ENCODE measurements around the gene PTPRC. TPM values are rescaled to one million over a fixed set of nuclear protein-coding genes. Genes with fewer than 3 reads are reported as not detected.

The PTPRC gene
- total RNA-seq, 1 experiment from 2014 or later, result not detected

DNA sequence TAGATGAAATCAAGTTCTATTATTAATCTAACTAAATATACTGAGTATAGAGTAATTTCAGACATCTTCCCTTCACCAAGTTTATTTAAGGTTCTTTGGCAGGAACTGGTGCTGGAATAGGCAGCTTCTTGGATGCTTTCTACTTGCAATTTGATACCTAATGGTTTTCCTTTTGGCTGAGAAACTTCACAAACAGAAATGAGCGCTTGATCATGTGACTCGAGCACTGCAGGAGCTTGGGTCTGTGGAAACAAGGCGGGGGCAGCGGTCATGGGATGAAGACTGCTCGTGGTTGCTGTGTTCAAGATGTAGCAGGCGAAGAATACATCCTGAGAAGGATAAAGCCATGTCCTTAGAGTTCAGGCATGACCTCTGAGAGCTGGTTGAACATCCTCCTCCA is 136.8 kb downstream of the PTPRC start:
- no peaks in the 10 kb centered on the region for H3K27me3 ChIP-seq (replicated peaks; ENCODE audit: insufficient read depth, low read depth, low read length, poor library complexity)
- H3K4me3 ChIP-seq (ENCODE audit: low read depth, low read length, poor library complexity, severe bottlenecking), result no peak overlapping the region
- ChIA-PET CTCF (interaction anchor here (0.6 kb wide), 1 partner anchor 1175 kb away, joined by 3 read pairs; no protein-coding TSS in a partner anchor), POLR2A (ENCODE audit: low non-redundant PET) (interaction anchor here (0.6 kb wide), 1 partner anchor 234 kb away, joined by 4 read pairs; no protein-coding TSS in a partner anchor)
- H3K36me3 ChIP-seq (ENCODE audit: insufficient read depth, low read length, poor library complexity, severe bottlenecking), result no peaks in the 10 kb centered on the region
- DNase-seq (ENCODE audit: low spot score), result no peak
- no peaks in the 10 kb centered on the region for H3K9me3 ChIP-seq (ENCODE audit: low read depth, low read length, poor library complexity, severe bottlenecking)
- no peak for TF ChIP-seq EZH2 (IDR thresholded peaks at IDR 0.05; ENCODE audit: borderline replicate concordance, low read depth, low read length, poor library complexity, severe bottlenecking)
- BruUV-seq (replicated peaks), result no TSS peak
- H3K27ac ChIP-seq (ENCODE audit: low read depth, low read length, poor library complexity, severe bottlenecking), result no peak overlapping the region
- intact Hi-C loops (cut with micrococcal nuclease; ENCODE audit: unreplicated experiment), result loop anchor here (10.0 kb wide), 2 partner anchors 119 to 469 kb away; no protein-coding TSS in a partner anchor
- peaks cover 27% of the 10 kb centered on the region for H3K4me1 ChIP-seq (ENCODE audit: insufficient read depth, low read length, poor library complexity, severe bottlenecking)

DNA sequence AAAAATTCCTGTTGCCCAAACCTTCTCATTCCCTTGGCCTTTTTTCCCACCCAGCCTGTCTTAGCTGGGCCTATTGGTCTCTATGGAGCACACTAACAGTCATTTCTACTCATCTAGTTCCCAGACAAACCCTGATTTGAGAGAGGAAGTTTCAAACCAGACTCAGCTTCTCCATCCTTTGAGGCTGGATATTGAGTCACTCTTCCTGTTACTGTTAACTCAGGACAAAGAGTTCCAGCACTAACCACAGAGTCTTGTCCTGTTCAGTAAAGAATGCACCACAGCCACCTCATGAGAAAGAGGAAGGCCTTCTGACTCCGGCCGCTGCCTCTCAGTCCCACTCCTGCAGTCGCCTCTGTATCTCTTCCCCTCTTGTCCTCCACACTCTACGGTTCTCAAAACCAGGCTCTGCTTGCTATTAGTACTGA is 137.8 kb downstream of the PTPRC start:
- Histone ChIP-seq H3K9me3 (ENCODE audit: low read depth, low read length, poor library complexity, severe bottlenecking) (no peaks in the 10 kb centered on the region), H3K4me3 (ENCODE audit: low read depth, low read length, poor library complexity, severe bottlenecking) (no peak overlapping the region), H3K27ac (ENCODE audit: low read depth, low read length, poor library complexity, severe bottlenecking) (no peak overlapping the region), H3K27me3 (replicated peaks; ENCODE audit: insufficient read depth, low read depth, low read length, poor library complexity) (no peaks in the 10 kb centered on the region), H3K4me1 (ENCODE audit: insufficient read depth, low read length, poor library complexity, severe bottlenecking) (peaks cover 17% of the 10 kb centered on the region), H3K36me3 (ENCODE audit: insufficient read depth, low read length, poor library complexity, severe bottlenecking) (no peaks in the 10 kb centered on the region)
- TF ChIP-seq, protein P1, sequence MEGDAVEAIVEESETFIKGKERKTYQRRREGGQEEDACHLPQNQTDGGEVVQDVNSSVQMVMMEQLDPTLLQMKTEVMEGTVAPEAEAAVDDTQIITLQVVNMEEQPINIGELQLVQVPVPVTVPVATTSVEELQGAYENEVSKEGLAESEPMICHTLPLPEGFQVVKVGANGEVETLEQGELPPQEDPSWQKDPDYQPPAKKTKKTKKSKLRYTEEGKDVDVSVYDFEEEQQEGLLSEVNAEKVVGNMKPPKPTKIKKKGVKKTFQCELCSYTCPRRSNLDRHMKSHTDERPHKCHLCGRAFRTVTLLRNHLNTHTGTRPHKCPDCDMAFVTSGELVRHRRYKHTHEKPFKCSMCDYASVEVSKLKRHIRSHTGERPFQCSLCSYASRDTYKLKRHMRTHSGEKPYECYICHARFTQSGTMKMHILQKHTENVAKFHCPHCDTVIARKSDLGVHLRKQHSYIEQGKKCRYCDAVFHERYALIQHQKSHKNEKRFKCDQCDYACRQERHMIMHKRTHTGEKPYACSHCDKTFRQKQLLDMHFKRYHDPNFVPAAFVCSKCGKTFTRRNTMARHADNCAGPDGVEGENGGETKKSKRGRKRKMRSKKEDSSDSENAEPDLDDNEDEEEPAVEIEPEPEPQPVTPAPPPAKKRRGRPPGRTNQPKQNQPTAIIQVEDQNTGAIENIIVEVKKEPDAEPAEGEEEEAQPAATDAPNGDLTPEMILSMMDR (conservative IDR thresholded peaks at IDR 0.05; ENCODE audit: low read depth, low read length), result no peak
- no peak for TF ChIP-seq EZH2 (IDR thresholded peaks at IDR 0.05; ENCODE audit: borderline replicate concordance, low read depth, low read length, poor library complexity, severe bottlenecking)
- no TSS peak for BruUV-seq (replicated peaks)
- ChIA-PET POLR2A (ENCODE audit: low non-redundant PET) (interaction anchor here (0.9 kb wide), 1 partner anchor 161 kb away, joined by 4 read pairs; no protein-coding TSS in a partner anchor), CTCF (no interaction called here)
- no peak for DNase-seq (ENCODE audit: low spot score)
- intact Hi-C loops (cut with micrococcal nuclease; ENCODE audit: unreplicated experiment), result loop anchor here (10.0 kb wide), 2 partner anchors 118 to 468 kb away; no protein-coding TSS in a partner anchor

DNA sequence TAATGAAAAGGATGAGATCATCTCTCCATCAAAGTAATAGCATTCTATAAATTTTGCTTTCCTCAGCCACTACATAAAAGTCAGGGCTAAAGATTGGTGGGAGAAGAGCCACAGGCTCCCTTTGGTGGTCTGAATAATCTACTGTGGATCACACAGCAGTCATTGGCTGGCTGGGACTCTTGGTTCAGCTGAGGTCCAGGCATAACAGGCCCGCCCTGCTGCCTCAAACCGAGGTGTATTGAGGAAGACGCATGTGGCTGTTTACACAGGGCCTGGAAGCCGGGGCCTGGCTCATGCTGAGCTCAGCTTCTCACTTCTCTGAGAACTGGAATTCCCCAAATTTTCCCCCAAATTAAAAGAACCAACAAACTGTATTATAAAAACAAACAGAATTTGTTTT is 139.2 kb downstream of the PTPRC start:
- POLR2A ChIA-PET (ENCODE audit: low non-redundant PET), result no interaction called here
- no peak overlapping the region for H3K27ac ChIP-seq (ENCODE audit: low read depth, low read length, poor library complexity, severe bottlenecking)
- BruUV-seq (replicated peaks), result no TSS peak
- no peaks in the 10 kb centered on the region for H3K27me3 ChIP-seq (replicated peaks; ENCODE audit: insufficient read depth, low read depth, low read length, poor library complexity)
- intact Hi-C loops (cut with micrococcal nuclease; ENCODE audit: unreplicated experiment), result loop anchor here (10.0 kb wide), 2 partner anchors 117 to 467 kb away; no protein-coding TSS in a partner anchor
- no peak for DNase-seq (ENCODE audit: low spot score)
- no peaks in the 10 kb centered on the region for H3K9me3 ChIP-seq (ENCODE audit: low read depth, low read length, poor library complexity, severe bottlenecking)
- H3K36me3 ChIP-seq (ENCODE audit: insufficient read depth, low read length, poor library complexity, severe bottlenecking), result no peaks in the 10 kb centered on the region
- CTCF ChIA-PET, result no interaction called here
- peaks cover 7% of the 10 kb centered on the region for H3K4me1 ChIP-seq (ENCODE audit: insufficient read depth, low read length, poor library complexity, severe bottlenecking)
- no peak overlapping the region for H3K4me3 ChIP-seq (ENCODE audit: low read depth, low read length, poor library complexity, severe bottlenecking)
- TF ChIP-seq EZH2 (IDR thresholded peaks at IDR 0.05; ENCODE audit: borderline replicate concordance, low read depth, low read length, poor library complexity, severe bottlenecking), result no peak
- TF ChIP-seq, protein P1 (conservative IDR thresholded peaks at IDR 0.05; ENCODE audit: low read depth, low read length), result no peak

DNA sequence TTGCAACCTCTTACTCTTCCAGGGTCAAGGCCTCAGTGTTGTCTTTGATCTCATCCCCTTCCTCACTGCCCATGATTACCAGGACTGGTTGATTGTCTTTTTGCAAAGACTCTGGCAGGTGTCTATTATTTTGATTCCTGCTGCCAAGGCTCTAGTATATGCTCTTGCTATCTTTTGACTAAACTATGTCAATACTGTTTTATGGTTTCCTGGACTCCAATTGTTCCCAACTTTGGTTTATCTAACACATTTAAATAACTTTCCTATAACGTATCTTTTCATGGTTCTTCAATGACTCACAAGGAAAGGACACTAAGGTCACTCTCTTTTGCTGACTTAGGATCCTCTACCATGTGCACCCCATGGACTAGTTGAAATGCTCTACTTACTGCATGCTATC is 141.5 kb downstream of the PTPRC start:
- ChIA-PET POLR2A (ENCODE audit: low non-redundant PET) (no interaction called here), CTCF (no interaction called here)
- H3K27ac ChIP-seq (ENCODE audit: low read depth, low read length, poor library complexity, severe bottlenecking), result no peak overlapping the region
- intact Hi-C loops (cut with micrococcal nuclease; ENCODE audit: unreplicated experiment), result no loop called here
- no peaks in the 10 kb centered on the region for H3K36me3 ChIP-seq (ENCODE audit: insufficient read depth, low read length, poor library complexity, severe bottlenecking)
- H3K9me3 ChIP-seq (ENCODE audit: low read depth, low read length, poor library complexity, severe bottlenecking), result no peaks in the 10 kb centered on the region
- H3K27me3 ChIP-seq (replicated peaks; ENCODE audit: insufficient read depth, low read depth, low read length, poor library complexity), result no peaks in the 10 kb centered on the region
- DNase-seq (ENCODE audit: low spot score), result no peak
- H3K4me3 ChIP-seq (ENCODE audit: low read depth, low read length, poor library complexity, severe bottlenecking), result no peak overlapping the region
- H3K4me1 ChIP-seq (ENCODE audit: insufficient read depth, low read length, poor library complexity, severe bottlenecking), result no peaks in the 10 kb centered on the region
- no peak for TF ChIP-seq EZH2 (IDR thresholded peaks at IDR 0.05; ENCODE audit: borderline replicate concordance, low read depth, low read length, poor library complexity, severe bottlenecking)
- TF ChIP-seq, protein P1 (conservative IDR thresholded peaks at IDR 0.05; ENCODE audit: low read depth, low read length), result no peak
- BruUV-seq (replicated peaks), result no TSS peak

Measured in A673 (cell line).